ENCODE results near the gene SHOC2.

GRCh38 chr10:110965216-110965615, 45.8 kb downstream of the SHOC2 start:
- TF ChIP-seq CTCF (CRISPR knock-in tag; IDR thresholded peaks at IDR 0.05) (no peak), HES4 (CRISPR knock-in tag; IDR thresholded peaks at IDR 0.05; ENCODE audit: borderline replicate concordance) (no peak), CEBPB (IDR thresholded peaks at IDR 0.05; ENCODE audit: borderline replicate concordance, low read depth, low read length) (no peak), SOX6 (IDR thresholded peaks at IDR 0.05) (no peak), SOX6 (CRISPR knock-in tag; IDR thresholded peaks at IDR 0.05) (no peak), POLR2A (IDR thresholded peaks at IDR 0.05; ENCODE audit: insufficient read depth in 1 of 2, low read depth in 2 of 2, low read length in 2 of 2) (no peak), ZNF770 (CRISPR knock-in tag; IDR thresholded peaks at IDR 0.05) (no peak)
